ENCODE results near the gene STX5. TPM values are rescaled to one million over a fixed set of nuclear protein-coding genes. Genes with fewer than 3 reads are reported as not detected.

Gene STX5
- total and polyA plus RNA-seq, 9 of the 15 experiments (the other 6 are each of a cell fraction or from before 2014, with no cell fraction given), result 2.8 to 28.6 (median 23.7) TPM

GRCh38 chr11:62771144-62772021 lies 60.5 kb downstream of the STX5 start, which contains the start of gene TAF6L (continued):
- no peak for TF ChIP-seq ZNF407 (IDR thresholded peaks at IDR 0.05; ENCODE audit: low read depth)
- TF ChIP-seq, protein P1, sequence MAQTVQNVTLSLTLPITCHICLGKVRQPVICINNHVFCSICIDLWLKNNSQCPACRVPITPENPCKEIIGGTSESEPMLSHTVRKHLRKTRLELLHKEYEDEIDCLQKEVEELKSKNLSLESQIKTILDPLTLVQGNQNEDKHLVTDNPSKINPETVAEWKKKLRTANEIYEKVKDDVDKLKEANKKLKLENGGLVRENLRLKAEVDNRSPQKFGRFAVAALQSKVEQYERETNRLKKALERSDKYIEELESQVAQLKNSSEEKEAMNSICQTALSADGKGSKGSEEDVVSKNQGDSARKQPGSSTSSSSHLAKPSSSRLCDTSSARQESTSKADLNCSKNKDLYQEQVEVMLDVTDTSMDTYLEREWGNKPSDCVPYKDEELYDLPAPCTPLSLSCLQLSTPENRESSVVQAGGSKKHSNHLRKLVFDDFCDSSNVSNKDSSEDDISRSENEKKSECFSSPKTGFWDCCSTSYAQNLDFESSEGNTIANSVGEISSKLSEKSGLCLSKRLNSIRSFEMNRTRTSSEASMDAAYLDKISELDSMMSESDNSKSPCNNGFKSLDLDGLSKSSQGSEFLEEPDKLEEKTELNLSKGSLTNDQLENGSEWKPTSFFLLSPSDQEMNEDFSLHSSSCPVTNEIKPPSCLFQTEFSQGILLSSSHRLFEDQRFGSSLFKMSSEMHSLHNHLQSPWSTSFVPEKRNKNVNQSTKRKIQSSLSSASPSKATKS (CRISPR knock-in tag; IDR thresholded peaks at IDR 0.05), result no peak
- TF ChIP-seq CBFB (CRISPR knock-in tag; IDR thresholded peaks at IDR 0.05), result no peak
- TF ChIP-seq ZEB2 (IDR thresholded peaks at IDR 0.05), result no peak
- TF ChIP-seq SNIP1 (IDR thresholded peaks at IDR 0.05; ENCODE audit: low read depth), result no peak
- TF ChIP-seq CEBPG (CRISPR knock-in tag; IDR thresholded peaks at IDR 0.05), result peak; percentile 39; the same call in 1 of the 2 replicates
- TF ChIP-seq CEBPG (tag; conservative IDR thresholded peaks at IDR 0.05 in 1 of 2, IDR thresholded peaks at IDR 0.05 in 1 of 2), result no peak
- 0 out of 2 replicates have a peak, but pooled peaks have one; percentile 69 for TF ChIP-seq ZNF592 (IDR thresholded peaks at IDR 0.05)

All from K562 (cell line).